AG10803 (cell line): ENCODE data around the gene FAM111A.

Source experiments
- DNase-seq: peaks from one replicate; pipeline ENCODE4 v3.0.0; 2010; ENCODE audit warnings: low read depth
- H3K4me3 ChIP-seq: 2 replicates; pipeline ENCODE4 v1.5.1; 2011; ENCODE audit warnings: mild to moderate bottlenecking, low read length, control low read depth
- CTCF ChIP-seq: conservative IDR thresholded peaks from 2 replicates; pipeline ENCODE4 v1.5.1; 2011; ENCODE audit warnings: mild to moderate bottlenecking, low read length, control low read depth, inconsistent platforms

The FAM111A gene

DNA sequence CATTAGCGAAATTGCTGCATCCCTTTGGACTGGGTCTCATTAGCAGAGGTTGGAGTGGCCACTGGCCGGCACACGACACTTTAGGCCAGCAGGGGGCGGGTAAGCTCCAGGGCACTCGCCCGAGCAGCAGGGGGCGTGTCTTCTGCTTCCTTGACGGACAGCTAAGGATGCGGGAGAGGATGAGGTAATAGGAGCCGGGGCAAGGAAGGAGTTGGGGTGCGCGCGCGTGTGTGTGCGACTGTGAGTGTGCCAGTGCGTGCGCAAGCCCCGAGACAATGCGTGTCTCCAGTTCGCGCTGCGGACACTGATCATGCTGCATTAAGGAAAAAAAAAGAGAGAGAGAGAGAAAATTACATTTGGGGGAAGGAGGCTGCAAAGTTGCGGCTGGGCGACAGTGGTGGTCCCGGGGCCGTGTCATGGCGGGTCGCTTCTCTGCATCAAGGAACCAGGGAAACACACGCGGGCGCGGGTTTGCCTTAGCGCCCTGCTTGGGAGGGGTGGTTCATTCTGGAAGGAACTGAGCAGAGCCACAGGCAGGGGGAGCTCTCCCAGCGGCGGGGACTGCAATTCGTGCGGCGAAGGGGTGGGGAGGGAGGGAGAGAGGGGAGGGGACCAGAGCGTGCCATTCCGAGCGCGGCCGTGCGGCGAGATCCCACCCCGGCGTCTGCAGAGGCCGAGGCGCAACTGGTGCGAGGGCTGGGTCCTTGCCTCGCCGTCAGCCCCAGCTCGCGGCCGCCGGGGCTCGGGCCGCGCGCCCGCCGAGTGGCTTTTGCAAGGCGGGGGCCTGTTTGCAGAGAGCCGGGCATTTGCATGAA, 29.1 kb downstream of the FAM111A start, which contains the start of gene DTX4:
TSS of gene DTX4 (plus strand) at position 625 of the 815 bp plus-strand sequence. CDS start 464 bp downstream, outside the sequence.
- peak; percentile 87 for TF ChIP-seq CTCF
- peak within 1 kb of the TSS; percentile 59 for H3K4me3 ChIP-seq
- DNase-seq: peak; percentile 84

GRCh38 chr11:59172345-59173079, 29.9 kb downstream of the FAM111A start:
- no peak for TF ChIP-seq CTCF
- peak overlapping the region; percentile 59 for H3K4me3 ChIP-seq
- no peak for DNase-seq

GRCh38 chr11:59173080-59173963, 30.7 kb downstream of the FAM111A start:
- DNase-seq: peak; percentile 17
- no peak for TF ChIP-seq CTCF
- H3K4me3 ChIP-seq: peak overlapping the region; percentile 51

GRCh38 chr11:59173964-59174663, 31.5 kb downstream of the FAM111A start:
- H3K4me3 ChIP-seq: no peak overlapping the region; the same call in 1 of the 2 replicates
- no peak for TF ChIP-seq CTCF
- DNase-seq: peak; percentile 19

GRCh38 chr11:59174664-59175033, 32.0 kb downstream of the FAM111A start:
- no peak for DNase-seq
- TF ChIP-seq CTCF: no peak
- H3K4me3 ChIP-seq: no peak overlapping the region

- DNase-seq: no peak
- H3K4me3 ChIP-seq: no peak overlapping the region
- TF ChIP-seq CTCF: no peak
Measured at GRCh38 chr11:59175091-59175501, 32.4 kb downstream of the FAM111A start.
